ENCODE data around the gene PPP1R12B.

The PPP1R12B gene

GRCh38 chr1:202348509-202349205 is at the start of gene PPP1R12B:
Gene PPP1R12B, plus strand, starts transcription at chr1:202348699. Its CDS starts 153 bp downstream, at chr1:202348852.
- DNase-seq = peak; percentile 96 to 98

DNA sequence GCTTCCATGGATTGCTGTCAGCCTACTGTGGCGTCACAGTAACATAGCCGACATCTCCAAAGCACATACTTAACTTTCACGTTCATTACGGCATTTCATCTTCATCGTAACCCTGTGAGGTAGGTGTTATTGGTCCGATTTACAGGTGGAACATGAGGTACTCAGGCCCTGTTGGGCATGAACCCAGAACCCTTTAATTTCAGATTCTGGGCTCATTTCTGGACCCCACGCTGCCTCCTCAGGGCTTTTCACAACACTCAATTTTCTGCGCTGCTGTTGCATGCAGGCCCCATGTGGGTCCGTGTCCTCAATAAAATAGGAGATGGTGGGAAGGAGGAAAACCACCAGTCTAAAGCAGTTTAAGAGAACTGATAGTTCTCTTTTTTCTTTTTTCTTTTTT is 46.3 kb upstream of the PPP1R12B start:
- DNase-seq = no peak

- DNase-seq = no peak
These were observed 44.1 kb upstream of the PPP1R12B start for GRCh38 chr1:202304375-202304774.

- no peak for DNase-seq
These were observed 43.3 kb upstream of the PPP1R12B start for GRCh38 chr1:202305168-202305567.

GRCh38 chr1:202306535-202307345 is 41.8 kb upstream of the PPP1R12B start:
- no peak for DNase-seq

- DNase-seq = no peak
These were observed 38.3 kb upstream of the PPP1R12B start for GRCh38 chr1:202310071-202310725.

DNA sequence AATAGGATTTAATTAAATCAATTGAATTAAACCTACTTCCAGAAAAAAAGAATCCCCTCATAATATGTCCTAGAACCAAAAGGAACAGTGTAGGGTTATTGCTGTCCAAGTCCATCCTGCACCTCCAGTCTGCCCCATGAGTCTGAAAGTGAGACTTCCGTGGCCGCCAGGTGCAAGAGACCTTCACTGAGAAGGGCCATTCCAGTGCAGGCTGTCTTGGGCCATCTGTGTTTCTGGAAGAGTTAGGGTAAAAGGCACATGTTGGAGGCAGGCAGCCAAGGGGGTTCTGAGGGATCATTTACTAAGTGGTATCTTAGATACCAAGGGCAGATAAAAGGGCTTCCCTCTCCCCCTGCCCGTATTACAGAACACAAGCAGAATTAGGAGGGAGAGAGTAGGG is 37.8 kb upstream of the PPP1R12B start:
- DNase-seq = no peak

- DNase-seq = no peak
These were observed 36.4 kb upstream of the PPP1R12B start for GRCh38 chr1:202311875-202312635.

- peak; percentile 49 to 73 for DNase-seq
These were observed 32.8 kb upstream of the PPP1R12B start for GRCh38 chr1:202315576-202316168.

DNA sequence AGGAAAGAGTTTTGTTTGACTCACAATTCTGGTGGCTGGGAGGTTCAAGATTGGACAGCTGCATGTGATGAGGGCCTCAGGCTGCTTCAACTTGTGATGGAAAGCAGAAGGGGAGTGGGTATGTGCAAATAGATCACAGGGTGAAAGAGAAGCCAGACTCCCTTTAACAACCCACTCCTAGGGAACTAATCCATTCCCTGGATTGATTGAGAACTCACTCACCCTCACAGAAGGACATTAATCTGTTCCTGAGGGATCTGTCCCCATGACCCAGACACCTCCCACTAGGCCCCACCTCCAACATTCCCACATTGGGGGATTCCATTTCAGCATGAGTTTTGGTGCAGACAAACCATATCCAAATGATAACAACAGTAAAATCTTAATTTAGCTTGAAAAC is 32.3 kb upstream of the PPP1R12B start:
- no peak for DNase-seq

GRCh38 chr1:202317941-202318925 is 30.3 kb upstream of the PPP1R12B start:
- DNase-seq = no peak

- DNase-seq = no peak
These were observed 29.0 kb upstream of the PPP1R12B start for GRCh38 chr1:202319381-202320080.

GRCh38 chr1:202320081-202320405 is 28.5 kb upstream of the PPP1R12B start:
- DNase-seq = no peak

- no peak for DNase-seq
These were observed 24.8 kb upstream of the PPP1R12B start for GRCh38 chr1:202323731-202324130.

DNA sequence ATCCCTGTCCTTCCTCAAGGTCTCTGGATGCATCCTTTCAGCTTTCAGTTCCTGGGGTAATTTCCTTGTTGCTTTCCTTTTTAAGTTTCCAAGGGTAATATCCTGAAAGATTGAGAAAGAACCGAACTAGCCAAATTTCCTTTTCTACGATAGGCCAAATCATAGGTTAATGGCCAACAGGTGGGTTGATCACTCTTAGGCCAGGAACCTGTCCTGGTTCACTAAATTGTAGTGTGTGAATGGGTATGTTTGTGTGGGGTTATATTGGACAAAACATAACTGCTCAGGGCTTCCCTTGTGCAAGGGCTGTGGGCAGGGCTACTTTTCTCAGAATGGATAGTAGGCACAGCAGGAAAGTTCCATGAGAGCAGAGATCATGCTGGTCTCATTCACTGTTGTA is 23.9 kb upstream of the PPP1R12B start:
- no peak for DNase-seq

GRCh38 chr1:202329891-202330290 is 18.6 kb upstream of the PPP1R12B start:
- DNase-seq = no peak

GRCh38 chr1:202333861-202334260 is 14.6 kb upstream of the PPP1R12B start:
- no peak for DNase-seq

DNA sequence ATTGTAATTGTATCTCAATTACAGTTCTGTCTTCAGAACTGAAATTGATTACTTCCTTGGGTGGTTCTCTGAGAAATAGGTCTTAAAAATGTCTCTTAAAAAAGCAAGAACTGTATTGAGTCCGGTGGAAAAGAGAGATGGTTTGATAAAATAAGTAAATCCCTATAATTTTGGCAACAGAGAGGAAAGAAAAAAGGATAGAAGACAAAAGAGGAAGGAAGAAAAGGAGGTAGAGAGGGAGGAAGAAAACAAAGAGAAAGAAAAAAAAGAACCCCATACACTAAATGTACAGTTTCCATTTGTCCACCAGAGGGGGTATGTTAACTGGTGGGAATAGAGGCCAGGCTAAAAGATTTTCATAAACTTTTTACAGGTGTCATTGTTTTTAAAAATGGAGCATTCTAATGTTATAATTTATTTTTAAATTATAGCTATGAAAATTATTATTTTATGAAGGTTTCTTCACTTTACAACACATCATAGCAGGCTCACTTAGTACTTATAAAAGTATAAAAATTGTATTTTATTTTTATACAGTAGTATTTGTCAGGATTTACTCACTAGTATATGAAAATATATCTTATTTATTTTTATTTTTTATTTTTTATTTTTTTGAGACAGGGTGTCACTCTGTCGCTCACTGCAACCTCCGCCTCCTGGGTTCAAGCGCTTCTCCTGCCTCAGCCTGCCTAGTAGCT is 4.7 kb upstream of the PPP1R12B start:
- peak; percentile 41 to 59 for DNase-seq

- DNase-seq = no peak
These were observed 442 bp upstream of the PPP1R12B start for GRCh38 chr1:202348005-202348508.

All from NCI-H1930 (cell line).